Common myeloid progenitor, CD34-positive (primary cell): ENCODE results near the gene ADD1.

Source experiments
- CTCF ChIA-PET: fragments of 350-600 bp; sonication (Branson Sonifier 250); formaldehyde crosslinking; loops from one replicate; lab custom pipeline; 2021; ENCODE audit warnings: antibody characterized with exemption; lab: Charles Lee
- POLR2A ChIA-PET: fragments of 350-600 bp; sonication (Branson Sonifier 250); formaldehyde crosslinking; loops from one replicate; lab custom pipeline; 2021; ENCODE audit warnings: antibody characterized with exemption; lab: Charles Lee
- DNase-seq, 3 donors: peaks; one replicate each; pipeline versions ENCODE4 v3.0.0 to v3.0.0-alpha.2; 2013
- H3K27ac ChIP-seq, 2 experiments: 1 replicate in 1 of 2; 2 replicates in 1 of 2; pipeline ENCODE4 v1.7.0; 2013; ENCODE audit warnings: inconsistent platforms in 2 of 2, low read length in 2 of 2, mild to moderate bottlenecking in 2 of 2, low read depth in 1 of 2, moderate library complexity in 1 of 2; ENCODE audit not compliant: severe bottlenecking in 2 of 2, insufficient read depth in 1 of 2, poor library complexity in 1 of 2
- H3K27me3 ChIP-seq, 5 experiments: replicated peaks in 2 of 5; 1 replicate in 3 of 5; 2 replicates in 2 of 5; pipeline versions ENCODE4 v1.6.1 to v1.7.0; 2013; ENCODE audit warnings: low read length in 4 of 5, mild to moderate bottlenecking in 2 of 5, moderate library complexity in 2 of 5, inconsistent platforms in 1 of 5; ENCODE audit not compliant: insufficient read depth in 5 of 5, control insufficient read depth in 4 of 5
- H3K36me3 ChIP-seq, 4 experiments: 1 replicate in 2 of 4; 2 replicates in 2 of 4; pipeline versions ENCODE4 v1.6.1 to v1.7.0; 2013; ENCODE audit warnings: low read length in 3 of 4, control low read depth in 1 of 4, mild to moderate bottlenecking in 1 of 4; ENCODE audit not compliant: control insufficient read depth in 4 of 4, insufficient read depth in 4 of 4
- H3K4me1 ChIP-seq, 4 experiments: 1 replicate in 3 of 4; 2 replicates in 1 of 4; pipeline versions ENCODE4 v1.6.1 to v1.7.1; 2013; ENCODE audit warnings: low read length in 3 of 4, mild to moderate bottlenecking in 3 of 4, control low read depth in 1 of 4, inconsistent platforms in 1 of 4, moderate library complexity in 1 of 4; ENCODE audit not compliant: control insufficient read depth in 4 of 4, insufficient read depth in 4 of 4; ENCODE audit errors: control extremely low read depth in 1 of 4
- H3K4me3 ChIP-seq, 7 experiments: 1 replicate in 4 of 7; 2 replicates in 3 of 7; pipeline versions ENCODE4 v1.5.1 to v1.7.0; 2013; ENCODE audit warnings: mild to moderate bottlenecking in 7 of 7, low read length in 6 of 7, moderate library complexity in 6 of 7, inconsistent platforms in 2 of 7, low read depth in 2 of 7, control low read depth in 1 of 7; ENCODE audit not compliant: insufficient read depth in 4 of 7, control insufficient read depth in 1 of 7; ENCODE audit errors: extremely low read depth in 1 of 7
- H3K9me3 ChIP-seq, 5 experiments: 1 replicate in 4 of 5; 2 replicates in 1 of 5; pipeline versions ENCODE4 v1.6.1 to v1.7.1; 2013; ENCODE audit warnings: low read length in 4 of 5, mild to moderate bottlenecking in 2 of 5, inconsistent platforms in 1 of 5, low read depth in 1 of 5, moderate library complexity in 1 of 5; ENCODE audit not compliant: control insufficient read depth in 4 of 5, insufficient read depth in 2 of 5; ENCODE audit errors: control extremely low read depth in 1 of 5
- WGBS: methylation state at CpG from one replicate; pipeline ENCODE4 v1.1.5; 2013; ENCODE audit not compliant: insufficient coverage; 5-methylcytosine and 5-hydroxymethylcytosine counted together

ADD1 gene

DNA sequence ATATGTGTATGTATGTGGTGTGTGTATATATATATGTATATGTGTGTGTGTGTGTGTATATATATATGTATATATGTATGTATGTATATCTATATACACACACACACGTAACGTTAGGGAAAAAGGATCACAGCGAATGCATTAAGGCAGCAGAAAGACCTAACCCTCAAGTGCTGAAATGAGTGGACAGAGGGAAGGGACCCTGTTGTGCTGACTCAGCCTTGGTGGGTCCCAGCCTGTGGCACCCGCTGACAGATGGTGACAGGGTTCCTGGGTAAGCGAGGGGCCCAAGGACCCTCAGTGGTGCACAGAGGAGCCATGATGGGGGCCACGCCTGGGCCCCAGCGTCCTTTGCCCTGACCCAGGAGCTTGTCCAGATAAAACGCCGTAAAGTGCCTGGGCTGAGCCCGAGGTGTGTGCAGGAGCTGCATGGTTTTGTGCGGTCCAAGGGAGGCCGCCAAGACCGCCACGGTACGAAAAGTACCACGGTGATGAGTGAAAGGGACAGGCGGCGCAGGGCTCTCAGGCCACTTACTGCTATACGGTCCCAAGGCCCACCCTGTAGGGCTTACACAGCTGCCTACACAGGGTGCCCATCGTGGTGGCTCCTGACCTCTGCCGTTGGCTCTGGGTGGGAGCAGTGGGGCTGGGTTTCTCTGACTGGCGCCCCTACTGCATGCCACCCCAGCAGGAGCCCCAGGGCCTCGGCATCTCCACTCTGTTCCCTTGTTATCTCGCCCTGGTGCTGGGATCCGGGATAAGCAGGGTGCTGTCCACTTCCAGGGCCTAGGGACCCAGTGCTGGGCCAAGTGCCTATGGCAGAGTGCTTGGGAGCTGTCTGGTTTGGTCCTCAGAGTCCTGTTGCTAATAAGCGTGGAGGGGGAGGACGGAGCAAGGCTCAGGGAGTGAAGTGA, 40.8 kb upstream of the ADD1 start:
- Histone ChIP-seq H3K4me3 (no peak overlapping the region), H3K27ac (no peak overlapping the region), H3K9me3 (no peaks in the 10 kb centered on the region), H3K36me3 (no peaks in the 10 kb centered on the region), H3K27me3 (no peaks in the 10 kb centered on the region), H3K4me1 (peaks cover 2 to 90% (median 79%) of the 10 kb centered on the region in 4 experiments)
- POLR2A ChIA-PET = no interaction called here
- CTCF ChIA-PET = interaction anchor here (1.1 to 2.2 kb wide), 8 partner anchors 9 to 45 kb away, joined by 3 to 6 read pairs (median 4); no protein-coding TSS in a partner anchor
- no peak for DNase-seq
- 96% methylated on average over 24 of the region's 27 CpGs for WGBS

DNA sequence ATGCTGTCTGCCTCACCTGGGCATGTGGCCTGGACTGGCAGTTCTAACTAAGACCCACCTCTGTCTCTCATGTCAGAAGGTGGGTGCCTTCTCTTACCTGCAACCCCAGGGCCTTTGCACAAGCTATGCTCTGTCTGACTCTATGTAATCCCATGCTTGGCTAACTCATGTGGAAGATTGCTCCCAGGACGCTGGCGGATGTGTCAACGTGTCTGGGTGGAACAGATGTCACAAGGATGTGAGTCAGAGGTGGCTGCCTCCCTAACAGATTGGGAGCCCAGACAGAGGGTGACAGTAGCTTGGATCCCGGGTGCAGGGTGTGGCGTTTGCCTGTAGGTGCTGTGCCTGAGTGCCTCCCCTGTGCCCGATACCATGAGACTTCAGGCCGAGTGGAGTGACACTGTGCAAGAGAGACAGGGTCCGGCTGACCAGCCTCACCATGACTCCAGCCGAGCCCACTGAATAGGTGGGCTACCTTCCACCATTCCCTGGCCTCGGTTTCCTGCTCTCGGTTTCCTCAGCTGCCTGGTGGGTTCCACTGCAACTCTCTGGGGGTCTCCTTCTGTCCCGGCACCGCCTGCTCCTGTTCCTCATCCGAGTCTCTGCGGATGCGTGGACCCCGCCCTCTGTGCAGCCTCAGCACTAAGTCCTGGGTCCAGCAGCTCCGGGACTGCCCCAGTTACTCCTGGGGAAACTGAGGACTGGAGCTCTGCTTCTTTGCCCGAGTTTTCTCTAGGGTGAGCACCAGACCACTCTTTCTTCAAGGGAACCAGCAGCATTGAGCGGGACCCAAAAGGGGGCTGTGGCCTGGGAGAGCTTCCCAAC, 39.8 kb upstream of the ADD1 start:
- ChIA-PET CTCF (interaction anchor here (0.6 to 2.2 kb wide), 10 partner anchors 8 to 68 kb away, joined by 3 to 6 read pairs (median 4); no protein-coding TSS in a partner anchor), POLR2A (no interaction called here)
- Histone ChIP-seq H3K4me3 (no peak overlapping the region), H3K27me3 (no peaks in the 10 kb centered on the region), H3K36me3 (no peaks in the 10 kb centered on the region), H3K9me3 (no peaks in the 10 kb centered on the region), H3K27ac (no peak overlapping the region), H3K4me1 (peaks cover 2 to 80% (median 69%) of the 10 kb centered on the region in 4 experiments)
- peak in 1 of 3 donors; percentile 42 for DNase-seq
- 99% methylated on average over 20 of the region's 20 CpGs for WGBS

GRCh38 chr4:2804449-2804972, 39.1 kb upstream of the ADD1 start:
- ChIA-PET POLR2A (no interaction called here), CTCF (interaction anchor here (0.6 to 2.2 kb wide), 6 partner anchors 9 to 67 kb away, joined by 3 to 5 read pairs (median 4); no protein-coding TSS in a partner anchor)
- no peaks in the 10 kb centered on the region for H3K27me3 ChIP-seq
- H3K4me1 ChIP-seq = peaks cover 2 to 77% (median 66%) of the 10 kb centered on the region in 4 experiments
- DNase-seq = no peak
- 94% methylated on average over 8 of the region's 10 CpGs for WGBS
- no peak overlapping the region for H3K27ac ChIP-seq
- no peaks in the 10 kb centered on the region for H3K9me3 ChIP-seq
- no peak overlapping the region for H3K4me3 ChIP-seq
- H3K36me3 ChIP-seq = no peaks in the 10 kb centered on the region

- no peak overlapping the region for H3K27ac ChIP-seq
- peaks cover 2 to 77% (median 66%) of the 10 kb centered on the region in 4 experiments for H3K4me1 ChIP-seq
- no peaks in the 10 kb centered on the region for H3K36me3 ChIP-seq
- H3K27me3 ChIP-seq = no peaks in the 10 kb centered on the region
- CTCF ChIA-PET = interaction anchor here (0.6 to 1.5 kb wide), 3 partner anchors 32 to 66 kb away, joined by 3 to 4 read pairs (median 3); no protein-coding TSS in a partner anchor
- H3K9me3 ChIP-seq = no peaks in the 10 kb centered on the region
- no peak overlapping the region for H3K4me3 ChIP-seq
- POLR2A ChIA-PET = no interaction called here
- WGBS = 83% methylated on average over 8 of the region's 13 CpGs
- no peak for DNase-seq
These were observed 38.6 kb upstream of the ADD1 start for GRCh38 chr4:2804973-2805501.

- peaks cover 2 to 77% (median 66%) of the 10 kb centered on the region in 4 experiments for H3K4me1 ChIP-seq
- DNase-seq = no peak
- CTCF ChIA-PET = interaction anchor here (1.5 kb wide), 1 partner anchor 35 kb away, joined by 3 read pairs; no protein-coding TSS in a partner anchor
- WGBS = 54% methylated on average over 16 of the region's 20 CpGs
- H3K4me3 ChIP-seq = peak overlapping the region in 1 of 7 experiments; percentile 28
- H3K36me3 ChIP-seq = no peaks in the 10 kb centered on the region
- no peaks in the 10 kb centered on the region for H3K27me3 ChIP-seq
- POLR2A ChIA-PET = no interaction called here
- H3K27ac ChIP-seq = peak overlapping the region in 1 of 2 experiments; percentile 14
- no peaks in the 10 kb centered on the region for H3K9me3 ChIP-seq
These were observed 37.8 kb upstream of the ADD1 start for GRCh38 chr4:2805712-2806389.
